HG02943 (cell line): ENCODE data around the gene PARVG.
"Not testable (repeated sequence)": the region's sequence is repeated elsewhere in the genome, so short reads cannot be mapped to it uniquely, and the experiment has no call there.

Experiments
- ATAC-seq: cut with Tn5 transposase; IDR thresholded peaks from one replicate; pipeline ENCODE4 v1.9.1; 2021; ENCODE audit warnings: mild to moderate bottlenecking, low read depth, moderate library complexity; ENCODE audit not compliant: unreplicated experiment

Gene PARVG

GRCh38 chr22:44231233-44231632 is 50.5 kb downstream of the PARVG start:
- no peak for ATAC-seq

GRCh38 chr22:44234372-44234771 is 53.6 kb downstream of the PARVG start:
- not testable (repeated sequence) for ATAC-seq

GRCh38 chr22:44237290-44237689 is 56.6 kb downstream of the PARVG start:
- no peak for ATAC-seq

- not testable (repeated sequence) for ATAC-seq
Observed at GRCh38 chr22:44241121-44241520, 60.4 kb downstream of the PARVG start.

- no peak for ATAC-seq
Observed at GRCh38 chr22:44242946-44243724, 62.4 kb downstream of the PARVG start.

GRCh38 chr22:44243761-44244160 is 63.0 kb downstream of the PARVG start:
- no peak for ATAC-seq

GRCh38 chr22:44244265-44244822 is 63.6 kb downstream of the PARVG start:
- ATAC-seq, result no peak

- no peak for ATAC-seq
Observed at GRCh38 chr22:44245438-44245837, 64.7 kb downstream of the PARVG start.

- no peak for ATAC-seq
Observed at GRCh38 chr22:44245867-44246266, 65.1 kb downstream of the PARVG start.

- ATAC-seq, result no peak
Observed at GRCh38 chr22:44246615-44247326, 66.0 kb downstream of the PARVG start.

- no peak for ATAC-seq
Observed at GRCh38 chr22:44247346-44247745, 66.6 kb downstream of the PARVG start.

- no peak for ATAC-seq
Observed at GRCh38 chr22:44247923-44248892, 67.5 kb downstream of the PARVG start.

- ATAC-seq, result no peak
Observed at GRCh38 chr22:44248926-44249325, 68.2 kb downstream of the PARVG start.

GRCh38 chr22:44249376-44250147 is 68.8 kb downstream of the PARVG start:
- no peak for ATAC-seq

GRCh38 chr22:44254811-44255210 is 74.1 kb downstream of the PARVG start:
- no peak for ATAC-seq

- ATAC-seq, result no peak
Observed at GRCh38 chr22:44256085-44256484, 75.4 kb downstream of the PARVG start.

- ATAC-seq, result no peak
Observed at GRCh38 chr22:44256556-44257485, 76.1 kb downstream of the PARVG start.
